Neural cell (in vitro differentiated cells): ENCODE data around the gene CTNNBL1.

ENCODE experiments used
- MXI1 ChIP-seq: fragments of 450-650 bp; conservative IDR thresholded peaks from 2 replicates; pipeline ENCODE4 v1.6.1; 2014; ENCODE audit warnings: antibody characterized with exemption, mild to moderate bottlenecking; ENCODE audit not compliant: poor library complexity, severe bottlenecking
- POLR2AphosphoS5 ChIP-seq: IDR thresholded peaks from 2 replicates; pipeline ENCODE4 v1.6.1; 2012
- RAD21 ChIP-seq: fragments of 450-650 bp; conservative IDR thresholded peaks from 2 replicates; pipeline ENCODE4 v1.6.1; 2014; ENCODE audit warnings: antibody characterized with exemption, mild to moderate bottlenecking, moderate library complexity
- REST ChIP-seq: IDR thresholded peaks from 2 replicates; pipeline ENCODE4 v1.6.1; 2012; ENCODE audit warnings: borderline replicate concordance
- TF ChIP-seq, protein P1 (sequence below): fragments of 450-650 bp; IDR thresholded peaks from 2 replicates; pipeline ENCODE4 v1.5.1; 2014; ENCODE audit warnings: antibody characterized with exemption, mild to moderate bottlenecking, moderate library complexity; ENCODE audit not compliant: poor library complexity, severe bottlenecking

DNA sequence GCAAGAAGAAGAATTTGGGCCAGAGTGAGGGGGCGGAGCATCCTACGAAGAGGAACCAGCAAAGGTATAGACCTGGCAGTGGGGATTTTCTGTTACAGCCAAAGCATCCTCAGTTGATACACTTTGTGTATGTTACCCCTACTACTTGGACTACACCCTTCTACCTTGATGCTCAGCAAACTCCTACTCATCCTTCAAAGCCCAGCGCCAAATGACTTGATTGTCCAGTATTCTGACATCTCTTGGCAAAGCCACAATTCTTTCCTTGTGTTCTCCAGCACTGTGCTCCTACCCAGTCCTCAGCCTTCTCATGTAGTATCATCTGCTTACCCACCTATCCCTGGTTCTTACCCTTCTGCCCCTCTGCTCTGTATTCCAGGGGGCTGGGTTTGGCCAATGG is 21.7 kb upstream of the CTNNBL1 start:
- TF ChIP-seq, protein P1, sequence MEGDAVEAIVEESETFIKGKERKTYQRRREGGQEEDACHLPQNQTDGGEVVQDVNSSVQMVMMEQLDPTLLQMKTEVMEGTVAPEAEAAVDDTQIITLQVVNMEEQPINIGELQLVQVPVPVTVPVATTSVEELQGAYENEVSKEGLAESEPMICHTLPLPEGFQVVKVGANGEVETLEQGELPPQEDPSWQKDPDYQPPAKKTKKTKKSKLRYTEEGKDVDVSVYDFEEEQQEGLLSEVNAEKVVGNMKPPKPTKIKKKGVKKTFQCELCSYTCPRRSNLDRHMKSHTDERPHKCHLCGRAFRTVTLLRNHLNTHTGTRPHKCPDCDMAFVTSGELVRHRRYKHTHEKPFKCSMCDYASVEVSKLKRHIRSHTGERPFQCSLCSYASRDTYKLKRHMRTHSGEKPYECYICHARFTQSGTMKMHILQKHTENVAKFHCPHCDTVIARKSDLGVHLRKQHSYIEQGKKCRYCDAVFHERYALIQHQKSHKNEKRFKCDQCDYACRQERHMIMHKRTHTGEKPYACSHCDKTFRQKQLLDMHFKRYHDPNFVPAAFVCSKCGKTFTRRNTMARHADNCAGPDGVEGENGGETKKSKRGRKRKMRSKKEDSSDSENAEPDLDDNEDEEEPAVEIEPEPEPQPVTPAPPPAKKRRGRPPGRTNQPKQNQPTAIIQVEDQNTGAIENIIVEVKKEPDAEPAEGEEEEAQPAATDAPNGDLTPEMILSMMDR, result no peak
- TF ChIP-seq MXI1 (no peak), POLR2AphosphoS5 (no peak), REST (no peak), RAD21 (no peak)
